Fibroblast of villous mesenchyme (primary cell): Measurements from ENCODE around the gene NDUFS6. TPM values are rescaled to one million over a fixed set of nuclear protein-coding genes. Genes with fewer than 3 reads are reported as not detected.
A peak's percentile ranks its signal among the peaks of the same experiment; 100 is the strongest.

Source experiments
- DNase-seq: peaks from one replicate; pipeline ENCODE4 v3.0.0-alpha.2; 2010; ENCODE audit warnings: low read depth
- H3K4me3 ChIP-seq: 2 replicates; pipeline ENCODE4 v1.5.1; 2011; ENCODE audit warnings: low read depth, mild to moderate bottlenecking, low read length
- CTCF ChIP-seq: IDR thresholded peaks from 2 replicates; pipeline ENCODE4 v1.5.1; 2012; ENCODE audit warnings: low read depth, mild to moderate bottlenecking, low read length; ENCODE audit not compliant: insufficient read depth
- total RNA-seq: library from RNA; depleted of rRNA; stranded (reverse); fragments of >200 nt; gene quantifications from 2 replicates; pipeline ENCODE4 v1.2.3, GENCODE V29; 2012

Gene NDUFS6
- total RNA-seq, 1 donor, result 22.9 TPM

GRCh38 chr5:1760656-1761452 is 40.4 kb upstream of the NDUFS6 start:
- no peak overlapping the region for H3K4me3 ChIP-seq
- no peak for DNase-seq
- TF ChIP-seq CTCF, result no peak

- DNase-seq, result no peak
- no peak for TF ChIP-seq CTCF
- no peak overlapping the region for H3K4me3 ChIP-seq
These were observed 39.8 kb upstream of the NDUFS6 start for GRCh38 chr5:1761453-1761755.

GRCh38 chr5:1762121-1762882 is 38.9 kb upstream of the NDUFS6 start:
- DNase-seq, result no peak
- no peak for TF ChIP-seq CTCF
- no peak overlapping the region for H3K4me3 ChIP-seq

- DNase-seq, result no peak
- no peak for TF ChIP-seq CTCF
- H3K4me3 ChIP-seq, result no peak overlapping the region
These were observed 38.2 kb upstream of the NDUFS6 start for GRCh38 chr5:1762883-1763547.

GRCh38 chr5:1763548-1763911 is 37.7 kb upstream of the NDUFS6 start:
- H3K4me3 ChIP-seq, result no peak overlapping the region
- DNase-seq, result peak; percentile 82
- peak; percentile 92 for TF ChIP-seq CTCF

GRCh38 chr5:1763960-1764605 is 37.1 kb upstream of the NDUFS6 start:
- DNase-seq, result peak; percentile 29
- no peak for TF ChIP-seq CTCF
- H3K4me3 ChIP-seq, result no peak overlapping the region
